Stimulated activated naive CD4-positive, alpha-beta T cell treated with Interleukin-2 at 50 U/mL for 16 hours (primary cell): ENCODE data around the gene KRT16.
"Not testable (repeated sequence)": the region's sequence is repeated elsewhere in the genome, so short reads cannot be mapped to it uniquely, and the experiment has no call there.

Experiments used
- DNase-seq: peaks from one replicate; lab custom pipeline; 2025; lab: John Stamatoyannopoulos, UW

The KRT16 gene

GRCh38 chr17:41583137-41584127, 29.1 kb downstream of the KRT16 start:
- DNase-seq: no peak

GRCh38 chr17:41582061-41582968, 30.3 kb downstream of the KRT16 start:
- not testable (repeated sequence) for DNase-seq

- no peak for DNase-seq
Measured at GRCh38 chr17:41581366-41582060, 31.1 kb downstream of the KRT16 start.

- DNase-seq: no peak
Measured at GRCh38 chr17:41580687-41581365, 31.7 kb downstream of the KRT16 start.

- no peak for DNase-seq
Measured at GRCh38 chr17:41580244-41580575, 32.4 kb downstream of the KRT16 start.

GRCh38 chr17:41579484-41580243, 32.9 kb downstream of the KRT16 start:
- peak; percentile 52 for DNase-seq

GRCh38 chr17:41578971-41579370, 33.6 kb downstream of the KRT16 start:
- DNase-seq: no peak

- no peak for DNase-seq
Measured at GRCh38 chr17:41578538-41578937, 34.0 kb downstream of the KRT16 start.

- not testable (repeated sequence) for DNase-seq
Measured at GRCh38 chr17:41576740-41577139, 35.8 kb downstream of the KRT16 start.

GRCh38 chr17:41575336-41575735, 37.2 kb downstream of the KRT16 start:
- no peak for DNase-seq

- DNase-seq: no peak
Measured at GRCh38 chr17:41571561-41572434, 40.8 kb downstream of the KRT16 start, which contains the start of gene KRT9. Gene KRT9 (minus strand): TSS chr17:41572059. CDS start chr17:41571992, 67 bp downstream.

- no peak for DNase-seq
Measured at GRCh38 chr17:41567317-41567716, 45.2 kb downstream of the KRT16 start.

GRCh38 chr17:41565338-41565737, 47.2 kb downstream of the KRT16 start:
- no peak for DNase-seq

- no peak for DNase-seq
Measured at GRCh38 chr17:41563607-41564170, 48.9 kb downstream of the KRT16 start.

GRCh38 chr17:41561554-41561953, 51.0 kb downstream of the KRT16 start:
- DNase-seq: no peak
